Breast epithelium (tissue), 4 donors: Measurements from ENCODE around the gene TMEM82. TPM values are rescaled to one million over a fixed set of nuclear protein-coding genes. Genes with fewer than 3 reads are reported as not detected.
A peak's percentile ranks its signal among the peaks of the same experiment; 100 is the strongest.

Source experiments
- DNase-seq, 2 donors: peaks; one replicate each; pipeline ENCODE4 v3.0.0-alpha.2; 2019; ENCODE audit warnings: low spot score in 2 of 2
- H3K27ac ChIP-seq, 2 donors: fragments of 200-600 bp; sonication (generic) in 1 of 2; one replicate each; pipeline ENCODE4 v1.5.1; 2016 to 2019; ENCODE audit warnings: mild to moderate bottlenecking in 1 of 2
- H3K27me3 ChIP-seq, 2 donors: fragments of 200-600 bp; sonication (generic) in 1 of 2; one replicate each; pipeline versions ENCODE4 v1.5.1 to v1.6.0; 2017 to 2019; ENCODE audit warnings: control low read depth in 1 of 2, mild to moderate bottlenecking in 1 of 2
- H3K36me3 ChIP-seq: fragments of 200-600 bp; one replicate; pipeline ENCODE4 v1.5.1; 2019
- H3K4me1 ChIP-seq, 2 donors: fragments of 200-600 bp; sonication (generic); one replicate each; pipeline ENCODE4 v1.5.1; 2016 to 2019; ENCODE audit warnings: control low read depth in 1 of 2
- H3K4me3 ChIP-seq, 3 donors: fragments of 200-600 bp; sonication (generic); 1 replicate in 2 of 3; 2 replicates in 1 of 3; pipeline ENCODE4 v1.5.1; 2016 to 2019; ENCODE audit warnings: mild to moderate bottlenecking in 3 of 3, moderate library complexity in 2 of 3
- H3K9me3 ChIP-seq, 2 donors: fragments of 200-600 bp; sonication (generic) in 1 of 2; one replicate each; pipeline ENCODE4 v1.5.1; 2016 to 2019; ENCODE audit warnings: control low read depth in 1 of 2
- CTCF ChIP-seq, 3 donors: fragments of 450-650 bp; IDR thresholded peaks; one replicate each; pipeline ENCODE4 v1.5.1; 2016 to 2017; ENCODE audit warnings: antibody characterized with exemption in 3 of 3, mild to moderate bottlenecking in 3 of 3, moderate library complexity in 3 of 3
- POLR2A ChIP-seq: fragments of 450-650 bp; IDR thresholded peaks from one replicate; pipeline ENCODE4 v1.6.1; 2016; ENCODE audit warnings: antibody characterized with exemption, mild to moderate bottlenecking, moderate library complexity
- POLR2AphosphoS5 ChIP-seq, 3 donors: sonication (generic); formaldehyde crosslinking; IDR thresholded peaks; one replicate each; pipeline ENCODE4 v1.6.1; 2017; ENCODE audit warnings: antibody characterized with exemption in 3 of 3
- intact Hi-C: fragments of 100-400 bp; cut with DNase I; formaldehyde crosslinking; loops from one replicate; pipeline ENCODE4 v1.15.1; 2023; ENCODE audit warnings: low total_unique reads
- total RNA-seq, 3 donors: library from RNA; depleted of rRNA; stranded (reverse); fragments of >200 nt; gene quantifications; one replicate each; pipeline ENCODE4 v1.1.0, GENCODE V29; 2016

TMEM82 gene
- total RNA-seq, 3 donors from 2014 or later = not detected

GRCh38 chr1:15720861-15721260, 21.4 kb upstream of the TMEM82 start:
- Histone ChIP-seq H3K27me3 (no peaks in the 10 kb centered on the region), H3K4me1 (no peaks in the 10 kb centered on the region), H3K36me3 (peaks cover 6% of the 10 kb centered on the region), H3K9me3 (no peaks in the 10 kb centered on the region), H3K27ac (no peak overlapping the region), H3K4me3 (no peak overlapping the region)
- no peak for DNase-seq
- intact Hi-C loops = no loop called here
- TF ChIP-seq POLR2A (no peak), POLR2AphosphoS5 (IDR thresholded peaks at IDR 0.05) (no peak), CTCF (IDR thresholded peaks at IDR 0.05) (no peak)

- Histone ChIP-seq H3K27me3 (no peaks in the 10 kb centered on the region), H3K4me1 (no peaks in the 10 kb centered on the region), H3K9me3 (no peaks in the 10 kb centered on the region), H3K4me3 (no peak overlapping the region), H3K36me3 (peaks cover 12% of the 10 kb centered on the region), H3K27ac (no peak overlapping the region)
- TF ChIP-seq POLR2A (no peak), CTCF (IDR thresholded peaks at IDR 0.05) (no peak), POLR2AphosphoS5 (IDR thresholded peaks at IDR 0.05) (no peak)
- no peak for DNase-seq
- intact Hi-C loops = no loop called here
Observed at GRCh38 chr1:15722411-15722810, 19.9 kb upstream of the TMEM82 start.

GRCh38 chr1:15722836-15723532, 19.3 kb upstream of the TMEM82 start:
- Histone ChIP-seq H3K4me3 (no peak overlapping the region), H3K36me3 (peaks cover 18% of the 10 kb centered on the region), H3K4me1 (no peaks in the 10 kb centered on the region), H3K27ac (peak overlapping the region in 1 of 2 donors; percentile 49), H3K9me3 (no peaks in the 10 kb centered on the region), H3K27me3 (no peaks in the 10 kb centered on the region)
- intact Hi-C loops = no loop called here
- peak in 1 of 2 donors; percentile 32 for DNase-seq
- no peak for TF ChIP-seq POLR2A
- no peak for TF ChIP-seq CTCF (IDR thresholded peaks at IDR 0.05)
- TF ChIP-seq POLR2AphosphoS5 (IDR thresholded peaks at IDR 0.05) = no peak

GRCh38 chr1:15723631-15724246, 18.6 kb upstream of the TMEM82 start:
- H3K4me3 ChIP-seq = no peak overlapping the region
- no peaks in the 10 kb centered on the region for H3K4me1 ChIP-seq
- H3K36me3 ChIP-seq = peaks cover 18% of the 10 kb centered on the region
- no peak overlapping the region for H3K27ac ChIP-seq
- DNase-seq = no peak
- TF ChIP-seq POLR2A (no peak), POLR2AphosphoS5 (IDR thresholded peaks at IDR 0.05) (no peak), CTCF (IDR thresholded peaks at IDR 0.05) (no peak)
- intact Hi-C loops = no loop called here
- H3K9me3 ChIP-seq = no peaks in the 10 kb centered on the region
- no peaks in the 10 kb centered on the region for H3K27me3 ChIP-seq
